ENCODE measurements around the gene PRELID2.
"Not testable (repeated sequence)": the region's sequence is repeated elsewhere in the genome, so short reads cannot be mapped to it uniquely, and the experiment has no call there.

Gene PRELID2

DNA sequence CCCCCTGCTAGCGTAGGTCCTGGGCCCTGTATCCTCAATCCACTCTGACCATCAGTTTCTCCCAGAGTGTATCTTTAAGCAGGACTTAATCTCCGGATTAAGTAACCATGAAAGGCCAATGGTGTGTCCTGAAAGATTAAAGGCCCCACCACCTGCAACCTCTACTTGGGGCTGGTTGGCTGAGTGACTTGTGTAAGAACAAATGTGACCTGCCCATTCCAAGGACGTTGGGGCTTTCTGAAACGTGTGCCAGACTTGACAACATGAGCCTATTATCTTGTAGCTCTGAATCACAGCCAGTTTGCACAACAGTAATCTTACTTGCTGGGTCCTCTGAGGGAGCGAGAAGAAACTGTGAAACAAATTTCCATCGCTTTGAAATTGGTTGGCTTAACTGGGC, 3.1 kb upstream of the PRELID2 start:
- no peak for DNase-seq

DNA sequence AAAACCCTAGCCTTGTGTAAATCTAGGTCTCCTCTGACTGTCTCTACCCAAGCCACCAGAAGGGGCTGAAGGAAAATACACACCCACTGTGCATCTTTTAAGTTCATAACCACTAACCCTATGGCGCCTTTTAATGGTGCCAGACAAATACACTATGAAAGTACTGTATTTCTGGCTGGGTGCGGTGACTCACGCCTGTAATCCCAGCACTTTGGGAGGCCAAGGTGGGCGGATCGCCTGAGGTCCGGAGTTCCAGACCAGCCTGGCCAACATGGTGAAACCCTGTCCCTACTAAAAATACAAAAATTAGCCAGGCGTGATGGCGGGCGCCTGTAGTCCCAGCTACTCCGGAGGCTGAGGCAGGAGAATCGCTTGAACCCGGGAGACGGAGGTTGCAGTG, 1.1 kb upstream of the PRELID2 start:
- not testable (repeated sequence) for DNase-seq

DNA sequence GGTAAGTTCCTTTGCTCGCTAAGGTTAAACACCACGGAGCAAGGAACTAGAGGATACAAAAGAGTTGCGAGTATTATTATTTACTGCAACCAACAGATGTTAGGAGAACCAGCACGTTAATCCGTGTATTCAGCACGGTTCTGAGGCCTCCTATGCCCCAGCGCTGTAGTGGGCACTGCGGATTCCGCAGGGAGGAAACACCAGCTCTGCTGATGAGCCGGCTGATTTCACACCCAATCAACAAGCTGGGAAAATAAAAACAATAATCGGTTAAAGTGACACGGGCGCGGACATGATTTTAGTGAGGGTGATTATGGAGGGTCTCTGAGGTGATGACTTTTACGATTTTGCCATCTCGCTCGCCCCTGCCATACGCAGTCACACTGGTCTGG, 702 bp upstream of the PRELID2 start:
- DNase-seq = no peak

DNA sequence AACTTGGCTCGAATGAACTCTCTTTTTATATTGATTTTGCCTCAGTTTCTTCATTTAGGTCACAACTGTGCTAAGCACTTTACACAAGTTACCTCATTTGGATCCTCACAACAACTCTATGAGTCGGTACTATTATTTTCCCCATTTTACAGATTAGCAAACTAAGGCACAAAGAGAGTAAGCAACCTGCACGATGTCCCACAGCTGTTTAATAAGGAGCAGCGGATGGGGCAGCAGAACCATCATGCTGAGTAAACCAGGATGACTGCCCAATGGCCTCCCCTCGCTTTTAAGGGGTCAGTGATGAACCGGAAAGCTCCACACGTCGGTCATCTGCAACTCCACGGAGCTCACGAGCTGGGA, 607 bp downstream of the PRELID2 start:
- DNase-seq = no peak

DNA sequence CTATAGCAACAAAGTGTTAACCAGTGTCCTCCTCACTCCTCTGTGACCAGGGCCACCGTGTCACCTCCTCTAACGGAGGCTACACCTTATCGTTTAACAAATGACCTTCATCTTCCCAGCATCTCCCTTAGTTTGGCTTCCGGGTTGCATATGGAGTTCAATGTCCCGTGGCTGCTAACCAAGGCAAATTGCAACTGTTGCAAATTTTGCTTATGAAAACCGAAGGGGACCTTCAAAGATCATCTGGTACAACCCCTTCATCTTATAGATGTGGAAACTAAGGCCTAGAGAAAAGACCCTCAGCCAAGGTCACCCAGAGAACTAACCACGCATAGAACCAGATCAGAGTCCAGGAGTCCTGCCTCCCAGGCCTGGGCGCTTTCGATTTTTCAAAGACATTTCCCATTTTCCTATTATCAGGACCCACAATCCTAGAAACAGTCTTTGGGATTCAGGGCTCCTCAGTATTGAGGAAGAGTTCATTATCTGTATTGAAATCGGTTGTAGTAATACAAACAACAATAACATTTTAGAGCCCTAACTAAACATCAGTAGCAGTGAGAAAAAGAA, 1.4 kb downstream of the PRELID2 start:
- no peak for DNase-seq

DNA sequence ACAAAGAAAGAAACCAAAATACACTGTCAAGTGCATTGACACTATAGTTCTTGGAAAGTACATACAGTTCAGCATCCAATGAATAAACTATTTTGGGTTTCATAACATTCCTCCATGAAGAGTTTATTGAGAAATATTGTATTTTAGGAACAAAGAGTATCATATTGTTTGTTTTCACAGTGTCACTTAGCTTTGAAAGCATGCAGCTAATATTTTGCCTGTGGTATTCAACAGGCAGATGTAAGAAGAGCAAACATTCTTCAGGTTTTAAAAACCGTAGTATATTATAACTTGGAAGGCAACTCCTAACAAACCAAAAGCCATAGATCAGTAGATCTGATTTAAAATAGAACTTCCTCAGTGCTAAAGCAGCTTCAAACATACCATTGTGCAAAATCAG, 4.5 kb downstream of the PRELID2 start:
- DNase-seq = no peak

DNA sequence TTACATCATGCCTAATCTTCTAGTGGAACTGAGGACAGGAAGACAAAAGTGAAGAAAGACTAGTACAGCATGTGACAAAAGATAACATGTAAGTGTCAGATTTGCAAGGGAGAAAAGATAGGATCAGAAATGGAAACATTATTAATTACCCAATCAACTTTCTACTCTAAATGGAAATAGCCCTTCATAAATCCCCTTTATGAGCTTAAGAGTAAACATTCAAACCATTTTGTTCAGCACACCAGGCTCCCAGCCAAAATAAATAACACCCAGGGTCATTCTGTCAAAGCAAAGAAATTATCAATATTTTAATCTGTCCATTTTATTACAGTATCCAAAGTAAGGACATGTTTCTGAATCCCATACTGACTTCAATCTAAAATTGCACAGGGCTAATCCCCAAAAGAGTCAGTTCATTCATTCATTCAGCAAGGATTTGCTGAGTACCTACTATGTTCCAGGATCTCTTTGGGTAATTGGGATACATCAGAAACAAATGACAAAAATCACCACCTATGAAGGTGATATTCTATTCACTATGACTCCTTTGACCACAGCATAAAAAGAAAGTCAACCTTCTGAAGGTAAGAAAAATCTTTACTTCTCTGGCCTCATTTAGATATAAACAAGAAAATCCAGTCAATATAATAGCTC, 5.3 kb downstream of the PRELID2 start:
- DNase-seq = no peak

DNA sequence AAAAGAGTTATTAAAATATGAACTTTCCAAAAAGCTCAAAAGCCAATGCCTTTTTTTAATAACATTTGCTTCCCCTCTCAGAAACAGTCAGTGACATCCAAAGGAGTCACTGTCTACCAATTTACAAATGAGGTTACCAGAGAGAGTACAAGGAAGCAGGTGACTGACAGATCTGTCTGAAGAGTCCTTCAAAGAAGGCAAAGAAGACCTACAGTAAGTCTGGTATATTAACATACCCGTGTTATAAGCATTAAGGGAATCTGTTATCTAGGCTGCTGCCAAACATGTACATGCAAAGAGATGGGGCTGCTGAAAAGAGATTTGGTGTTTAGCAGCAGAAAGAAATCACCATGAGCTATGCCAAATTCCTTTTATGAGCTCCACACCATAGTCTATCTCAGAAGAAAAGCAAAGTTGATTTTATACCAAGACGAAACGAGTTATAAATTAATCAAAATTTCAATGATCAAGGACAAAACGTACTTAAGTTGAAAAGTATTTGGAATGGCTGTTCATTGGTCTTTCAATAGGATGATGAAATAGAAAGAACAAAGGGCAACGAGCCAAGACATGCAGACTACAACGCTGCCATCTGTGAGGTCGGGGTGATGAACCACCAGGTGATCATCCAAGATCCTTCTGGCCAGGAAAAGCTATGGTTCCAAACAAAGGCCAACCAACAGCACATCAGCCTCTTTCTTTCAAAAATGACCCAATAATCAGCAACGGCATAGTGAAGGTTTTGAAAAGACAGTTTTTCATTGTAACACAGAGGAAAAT, 8.1 kb downstream of the PRELID2 start:
- DNase-seq = peak; percentile 38 to 63

DNA sequence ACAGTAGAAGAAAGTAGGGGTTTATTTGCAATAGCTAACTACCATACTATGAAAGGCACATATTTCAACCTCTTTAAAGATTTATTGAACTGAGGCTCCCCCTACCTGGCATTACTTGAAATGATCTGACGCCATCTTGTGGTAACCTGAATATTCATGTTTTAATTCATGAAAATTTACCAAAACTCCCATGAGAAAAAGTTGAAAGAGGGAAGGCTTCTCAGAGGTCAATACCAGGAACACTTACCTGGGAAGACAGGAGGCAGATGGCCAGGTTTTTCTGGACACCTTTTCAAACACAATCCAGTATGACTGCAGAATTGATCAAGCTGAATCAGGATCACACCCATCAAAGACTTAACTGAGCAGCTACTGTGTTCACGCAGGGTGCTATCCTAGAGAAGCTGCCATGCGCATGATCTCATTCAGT, 9.4 kb downstream of the PRELID2 start:
- peak; percentile 15 to 64 for DNase-seq

DNA sequence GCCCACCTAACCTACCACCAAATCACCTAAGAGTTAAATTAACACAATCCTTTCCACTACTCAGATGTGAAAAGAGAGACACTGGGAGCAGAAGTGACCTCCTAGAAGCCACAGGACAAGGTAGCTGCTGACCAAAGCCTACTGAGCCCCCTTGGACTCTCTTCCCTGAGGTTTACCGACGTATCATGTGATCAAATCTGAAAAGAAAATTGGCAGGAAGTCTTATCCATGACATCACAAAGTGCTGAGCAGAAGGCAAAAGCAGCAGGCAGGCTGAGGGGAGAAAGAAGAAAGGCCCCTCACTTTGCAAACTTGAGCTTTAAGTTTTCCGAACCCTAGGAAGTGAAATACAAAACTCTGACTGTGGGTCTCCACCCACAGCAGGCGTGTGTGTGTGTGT, 11.1 kb downstream of the PRELID2 start:
- DNase-seq = peak in 1 of 2 experiments; percentile 10

DNA sequence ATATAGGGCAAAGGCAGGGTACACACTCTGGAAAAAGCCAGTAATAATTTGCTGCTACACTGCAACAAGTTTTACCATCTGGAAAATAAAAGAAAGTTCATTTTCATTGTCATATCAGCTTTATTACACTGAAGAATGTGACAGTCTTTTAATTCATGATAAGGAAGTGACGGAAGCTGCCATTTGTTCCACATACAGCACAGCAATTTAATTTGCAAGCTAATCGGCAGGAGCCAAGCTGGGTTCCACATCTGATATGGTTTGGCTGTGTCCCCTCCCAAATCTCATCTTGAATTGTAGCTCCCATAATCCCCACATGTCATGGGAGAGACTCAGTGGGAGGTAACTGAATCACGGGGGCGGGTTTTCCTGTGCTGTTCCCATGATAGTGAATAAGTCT, 16.5 kb downstream of the PRELID2 start:
- DNase-seq = no peak

DNA sequence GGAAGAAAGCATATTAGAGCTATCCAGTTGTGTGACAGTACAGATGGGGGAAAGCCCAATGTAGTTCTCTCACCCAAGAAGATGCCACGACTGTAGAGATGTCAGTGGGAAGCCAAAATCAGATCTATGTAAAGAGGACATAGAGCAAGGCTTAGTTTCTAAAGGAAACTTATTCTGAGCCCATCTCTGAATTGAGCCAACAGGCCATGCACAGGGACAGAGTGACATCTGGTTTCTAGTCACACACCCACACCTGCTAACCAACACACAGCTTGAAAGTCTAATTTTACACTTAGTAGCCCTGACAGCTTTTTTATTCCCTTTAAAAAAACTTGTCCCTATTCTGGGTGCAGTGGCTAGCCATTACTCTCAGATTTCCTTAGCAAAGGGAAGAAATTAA, 22.3 kb downstream of the PRELID2 start:
- DNase-seq = no peak

DNA sequence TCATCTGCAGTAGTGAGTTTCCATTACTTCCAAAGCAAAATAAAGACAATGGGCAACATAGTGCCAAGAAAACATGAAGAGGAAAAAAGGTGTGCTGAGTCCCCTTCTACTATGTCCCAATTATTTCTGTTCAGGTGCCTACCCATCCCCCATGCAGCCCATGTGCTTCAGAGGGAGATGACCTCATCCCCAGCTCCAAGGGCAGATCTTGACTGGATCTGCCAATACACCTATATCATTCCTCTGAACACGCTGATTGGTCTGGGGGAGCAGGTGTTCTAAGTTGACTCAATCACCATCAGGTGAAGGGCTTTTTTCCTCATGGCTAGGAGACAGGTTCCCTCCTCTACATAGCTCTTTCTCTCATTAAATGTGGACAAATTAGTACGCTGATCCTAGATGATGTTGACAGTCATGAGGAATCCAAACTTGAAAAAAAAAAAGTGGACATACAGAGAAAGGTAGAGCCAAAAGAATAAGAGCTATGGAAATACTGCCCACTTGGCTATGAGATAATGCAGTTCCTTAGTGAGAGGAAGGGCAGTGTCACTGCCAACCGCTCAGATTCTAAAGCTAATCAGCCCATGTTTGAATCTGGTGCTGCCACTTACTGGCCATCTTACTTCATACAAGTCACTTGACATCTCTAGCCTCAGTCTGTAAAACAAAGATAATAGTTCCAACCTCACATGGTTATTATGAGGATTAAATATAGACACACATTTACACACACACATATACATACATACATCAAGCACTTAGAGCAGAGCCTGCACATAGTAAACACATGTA, 23.1 kb downstream of the PRELID2 start:
- DNase-seq = peak; percentile 16 to 35

DNA sequence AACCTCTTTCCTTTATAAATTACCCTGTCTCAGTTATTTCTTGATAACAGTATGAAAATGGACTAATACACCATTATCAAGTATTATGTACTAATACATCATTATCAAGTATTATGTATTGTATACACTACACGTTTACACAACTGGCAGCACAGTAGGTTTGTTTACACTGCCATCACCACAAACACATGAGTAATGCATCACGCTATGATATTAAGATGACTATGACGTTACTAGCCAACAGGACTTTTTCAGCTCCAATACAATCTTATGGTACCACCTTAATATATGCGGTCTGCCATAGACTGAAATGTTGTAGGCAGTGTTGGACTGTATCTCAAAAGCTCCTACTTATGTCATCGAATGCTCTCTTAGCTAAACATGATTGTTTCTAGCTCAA, 28.2 kb downstream of the PRELID2 start:
- DNase-seq = no peak

DNA sequence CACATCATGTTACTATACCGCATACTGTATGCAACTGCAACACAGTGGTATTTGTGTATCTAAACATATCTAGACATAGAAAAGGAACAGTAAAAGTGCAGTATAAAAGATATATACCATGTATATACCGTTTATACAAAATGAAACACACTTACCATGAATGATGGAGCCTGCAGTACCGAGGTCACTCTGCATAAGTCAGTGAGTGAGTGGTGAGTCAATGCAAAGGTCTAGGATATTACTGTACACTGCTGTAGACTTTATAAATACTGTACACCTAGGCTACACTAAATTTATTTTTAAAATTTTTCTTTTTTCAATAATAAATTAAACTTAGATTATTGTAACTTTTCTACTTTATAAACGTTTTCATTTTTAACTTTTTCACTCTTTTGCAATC, 29.3 kb downstream of the PRELID2 start:
- DNase-seq = no peak

DNA sequence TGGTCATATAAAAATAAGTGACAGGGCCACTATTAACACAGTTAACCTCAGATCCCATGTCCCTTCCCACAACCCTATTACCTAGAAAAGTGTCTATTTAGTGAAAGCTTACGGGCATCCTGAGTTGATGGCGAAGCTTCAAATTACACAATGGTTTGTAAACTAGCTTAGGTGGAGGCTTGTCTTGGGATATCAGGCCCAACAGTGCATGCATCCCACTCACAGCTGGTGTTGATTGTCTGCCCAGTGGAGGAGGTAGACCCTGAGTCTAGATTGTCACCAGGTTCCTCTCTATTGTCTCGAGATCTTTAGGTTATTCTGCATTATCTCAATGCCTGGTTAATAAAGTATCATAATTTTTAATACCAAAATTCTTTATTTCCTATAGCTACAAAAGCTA, 30.4 kb downstream of the PRELID2 start:
- DNase-seq = no peak

DNA sequence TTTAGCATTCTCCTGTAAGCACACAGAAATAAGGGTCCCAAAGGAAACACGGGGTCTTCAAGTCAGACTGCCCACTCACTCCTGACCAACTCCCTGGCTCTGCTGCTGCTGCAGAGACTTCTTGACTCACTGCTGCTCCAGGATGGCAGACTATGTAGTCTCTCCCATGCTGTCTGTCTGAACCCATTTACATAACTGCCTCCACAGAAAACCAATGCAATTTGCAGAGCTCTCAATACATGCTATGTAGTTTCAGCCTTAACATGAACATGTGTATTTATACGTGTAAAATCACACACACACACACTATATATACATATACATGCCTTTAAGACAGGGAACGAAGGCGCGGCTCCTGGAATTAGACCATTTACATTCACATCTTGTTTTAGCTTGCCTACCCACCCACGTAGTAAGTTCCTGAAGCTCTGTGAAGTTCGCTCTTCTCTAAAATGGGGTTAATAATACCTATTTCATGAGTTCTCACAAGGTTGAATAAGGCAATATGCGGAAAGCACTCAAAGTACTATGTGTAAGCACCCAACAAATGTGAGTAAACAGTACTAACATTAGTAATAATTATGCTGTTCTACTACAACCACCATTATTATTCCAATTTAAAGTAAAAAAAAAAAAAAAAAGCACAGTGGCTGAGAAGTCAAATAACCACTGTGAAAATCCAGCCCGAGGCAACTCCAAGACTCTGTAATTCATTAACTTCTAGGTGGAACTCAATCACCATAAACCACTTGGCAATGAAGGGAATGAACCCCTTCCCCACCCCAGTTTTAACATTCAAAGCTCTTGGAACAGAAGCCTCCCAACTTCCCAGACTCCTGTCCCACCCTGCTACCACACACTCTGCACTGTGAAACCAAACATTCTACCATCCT, 31.8 kb downstream of the PRELID2 start:
- no peak for DNase-seq

DNA sequence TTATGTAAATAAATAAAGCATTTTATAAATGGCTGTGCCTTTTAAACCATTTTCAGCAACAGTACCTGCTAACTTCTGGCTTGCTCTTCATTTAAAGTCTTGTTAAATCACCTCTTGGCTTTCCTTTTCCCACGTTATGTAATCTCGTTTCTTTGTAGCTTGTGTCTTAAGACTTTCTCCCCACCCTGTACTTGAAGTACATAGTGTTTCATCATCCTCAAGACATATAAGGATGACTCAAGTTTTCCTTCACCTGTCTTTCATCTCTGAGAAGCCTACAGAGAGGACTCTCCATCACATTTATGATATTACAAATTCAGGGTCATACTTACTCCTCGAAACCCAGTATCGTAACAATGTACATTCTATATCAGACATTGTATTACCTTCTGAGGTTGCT, 33.9 kb downstream of the PRELID2 start:
- no peak for DNase-seq

DNA sequence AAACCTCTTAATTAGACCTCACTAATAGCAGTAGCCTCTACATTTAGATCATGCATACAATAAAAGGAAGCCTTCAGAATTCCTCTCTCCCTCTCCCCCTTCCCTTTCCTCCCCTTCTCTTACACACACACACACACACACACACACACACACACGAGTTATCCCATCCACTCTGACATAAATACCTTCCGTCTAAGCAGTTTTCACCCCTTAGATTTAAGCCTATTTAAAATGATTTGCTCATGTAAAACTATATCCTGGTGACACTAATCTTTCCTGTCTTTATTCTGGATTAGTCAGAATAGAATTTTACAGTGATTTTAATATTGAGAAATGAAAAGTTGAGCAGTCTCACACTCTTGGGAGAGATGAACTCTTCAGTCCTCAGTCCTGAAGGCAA, 35.0 kb downstream of the PRELID2 start:
- no peak for DNase-seq

DNA sequence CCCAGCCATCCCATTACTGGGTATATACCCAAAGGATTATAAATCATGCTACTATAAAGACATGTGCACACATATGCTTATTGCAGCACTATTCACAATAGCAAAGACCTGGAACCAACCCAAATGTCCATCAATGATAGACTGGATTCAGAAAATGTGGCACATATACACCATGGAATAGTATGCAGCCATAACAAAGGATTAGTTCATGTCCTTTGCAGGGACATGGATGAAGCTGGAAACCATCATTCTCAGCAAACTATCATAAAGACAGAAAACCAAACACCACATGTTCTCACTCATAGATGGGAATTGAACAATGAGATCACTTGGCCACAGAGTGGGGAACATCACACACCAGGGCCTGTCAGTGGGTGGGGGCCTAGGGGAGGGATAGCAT, 36.6 kb downstream of the PRELID2 start:
- DNase-seq = not testable (repeated sequence)

DNA sequence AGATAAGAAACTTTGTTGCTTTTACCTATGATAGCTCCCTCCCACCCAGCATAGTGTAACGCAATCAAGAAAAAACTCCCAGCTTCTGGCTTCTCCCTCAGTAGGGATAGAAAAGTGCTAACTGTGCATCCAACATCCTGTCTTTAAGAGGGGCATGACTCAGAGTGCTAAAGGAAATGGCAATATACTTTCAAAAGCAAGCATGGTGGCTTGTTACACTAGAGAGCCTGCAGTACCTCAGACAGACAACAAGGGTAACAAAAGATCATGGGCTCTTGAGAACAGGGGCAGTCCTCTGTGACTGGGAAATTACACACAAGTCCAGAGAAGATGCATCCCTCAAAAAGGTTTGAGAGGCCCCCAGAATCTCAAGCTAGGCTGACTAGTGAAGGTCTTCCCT, 37.8 kb downstream of the PRELID2 start:
- no peak for DNase-seq

DNA sequence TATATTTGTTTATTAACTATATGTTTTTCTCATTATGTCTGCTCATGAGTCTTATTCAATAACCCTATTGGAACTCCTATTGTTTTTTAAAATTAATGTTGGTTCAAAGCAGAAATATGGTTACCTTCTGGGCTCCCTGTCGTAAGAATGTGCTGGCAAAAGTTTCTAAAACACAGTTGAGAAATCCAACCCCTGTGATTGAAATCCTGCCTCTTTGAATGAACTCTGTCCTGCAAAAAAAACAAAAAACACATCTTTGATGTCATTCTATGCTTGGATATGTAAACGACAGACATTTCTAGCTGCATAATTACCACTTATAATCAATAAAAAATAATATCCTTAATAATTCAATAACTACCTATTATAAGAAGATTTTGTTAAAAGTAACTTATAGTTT, 38.8 kb downstream of the PRELID2 start:
- DNase-seq = no peak

DNA sequence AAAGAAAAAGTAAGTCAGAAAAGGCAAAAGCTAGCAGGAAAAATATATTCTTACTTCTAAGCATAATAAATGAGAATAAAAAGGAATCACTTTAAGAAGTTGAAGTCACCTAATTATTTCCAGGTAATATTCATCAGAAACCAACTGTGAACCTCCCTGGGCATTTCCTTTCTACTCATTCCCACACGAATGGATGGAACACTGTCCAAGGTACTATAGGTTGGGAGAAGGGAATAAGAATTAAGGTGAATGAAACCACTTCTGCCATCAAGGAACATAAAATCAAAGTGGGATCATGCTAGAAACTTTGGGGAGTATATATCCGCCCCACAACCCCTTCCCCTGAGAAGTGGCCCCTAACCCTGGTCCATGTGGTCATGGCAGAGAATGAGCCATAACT, 41.6 kb downstream of the PRELID2 start:
- no peak for DNase-seq
